Measurements from ENCODE around the gene HOPX.

GRCh38 chr4:56690393-56690792, 9.3 kb upstream of the HOPX start:
- TF ChIP-seq EZH2phosphoT487 (IDR thresholded peaks at IDR 0.05; ENCODE audit: unreplicated experiment) = no peak
- TF ChIP-seq CTCF (conservative IDR thresholded peaks at IDR 0.05; ENCODE audit: low read depth in 2 of 2) = peak; percentile 25 to 28
- no peak for TF ChIP-seq REST (IDR thresholded peaks at IDR 0.05; ENCODE audit: unreplicated experiment)
- TF ChIP-seq POLR2AphosphoS5 (IDR thresholded peaks at IDR 0.05; ENCODE audit: low read depth) = no peak
- no peak for TF ChIP-seq ETS1 (IDR thresholded peaks at IDR 0.05)
- TF ChIP-seq EZH2 (IDR thresholded peaks at IDR 0.05; ENCODE audit: low read depth, unreplicated experiment) = no peak
